WTC11 (cell line): ENCODE data around the gene SIRT2.

Experiments
- CBFB ChIP-seq: sonication (generic); formaldehyde crosslinking; IDR thresholded peaks from 2 replicates; pipeline ENCODE4 v1.8.1; 2022; ENCODE audit warnings: mild to moderate bottlenecking, low read depth, missing genetic modification reagents
- KAT7 ChIP-seq: sonication (generic); formaldehyde crosslinking; IDR thresholded peaks from 2 replicates; pipeline ENCODE4 v1.8.1; 2023; ENCODE audit warnings: missing genetic modification reagents, mild to moderate bottlenecking, borderline replicate concordance
- SP1 ChIP-seq: sonication (generic); formaldehyde crosslinking; conservative IDR thresholded peaks from 2 replicates; pipeline ENCODE4 v1.8.1; 2022; ENCODE audit warnings: missing genetic modification reagents
- ZBTB21 ChIP-seq: sonication (generic); formaldehyde crosslinking; IDR thresholded peaks from 2 replicates; pipeline ENCODE4 v1.8.1; 2023; ENCODE audit warnings: mild to moderate bottlenecking, missing genetic modification reagents, borderline replicate concordance
- ZNF219 ChIP-seq: sonication (generic); formaldehyde crosslinking; IDR thresholded peaks from 2 replicates; pipeline ENCODE4 v1.8.0; 2023; ENCODE audit warnings: missing genetic modification reagents, mild to moderate bottlenecking, borderline replicate concordance
- ZNF416 ChIP-seq: fragments of 250-450 bp; sonication (Bioruptor Pico); IDR thresholded peaks from 2 replicates; pipeline ENCODE4 v1.9.0; 2021; ENCODE audit warnings: mild to moderate bottlenecking, inconsistent platforms
- TF ChIP-seq, protein P1 (sequence below): fragments of 200-600 bp; IDR thresholded peaks from 2 replicates; pipeline ENCODE4 v1.8.0; 2022; ENCODE audit warnings: antibody characterized with exemption
- TF ChIP-seq, protein P2 (sequence below): sonication (generic); formaldehyde crosslinking; IDR thresholded peaks from 2 replicates; pipeline ENCODE4 v1.8.0; 2022; ENCODE audit warnings: mild to moderate bottlenecking, missing genetic modification reagents
- TF ChIP-seq, protein P3 (sequence below): sonication (generic); formaldehyde crosslinking; IDR thresholded peaks from 2 replicates; pipeline ENCODE4 v1.8.1; 2023; ENCODE audit warnings: mild to moderate bottlenecking, missing genetic modification reagents, moderate library complexity
- TF ChIP-seq, protein P4 (sequence below): sonication (generic); formaldehyde crosslinking; IDR thresholded peaks from 2 replicates; pipeline ENCODE4 v1.8.0; 2022; ENCODE audit warnings: mild to moderate bottlenecking, missing genetic modification reagents
- TF ChIP-seq, protein P5 (sequence below): fragments of 250-450 bp; sonication (Bioruptor Pico); IDR thresholded peaks from 2 replicates; pipeline ENCODE4 v1.8.0; 2021; ENCODE audit warnings: mild to moderate bottlenecking

DNA sequence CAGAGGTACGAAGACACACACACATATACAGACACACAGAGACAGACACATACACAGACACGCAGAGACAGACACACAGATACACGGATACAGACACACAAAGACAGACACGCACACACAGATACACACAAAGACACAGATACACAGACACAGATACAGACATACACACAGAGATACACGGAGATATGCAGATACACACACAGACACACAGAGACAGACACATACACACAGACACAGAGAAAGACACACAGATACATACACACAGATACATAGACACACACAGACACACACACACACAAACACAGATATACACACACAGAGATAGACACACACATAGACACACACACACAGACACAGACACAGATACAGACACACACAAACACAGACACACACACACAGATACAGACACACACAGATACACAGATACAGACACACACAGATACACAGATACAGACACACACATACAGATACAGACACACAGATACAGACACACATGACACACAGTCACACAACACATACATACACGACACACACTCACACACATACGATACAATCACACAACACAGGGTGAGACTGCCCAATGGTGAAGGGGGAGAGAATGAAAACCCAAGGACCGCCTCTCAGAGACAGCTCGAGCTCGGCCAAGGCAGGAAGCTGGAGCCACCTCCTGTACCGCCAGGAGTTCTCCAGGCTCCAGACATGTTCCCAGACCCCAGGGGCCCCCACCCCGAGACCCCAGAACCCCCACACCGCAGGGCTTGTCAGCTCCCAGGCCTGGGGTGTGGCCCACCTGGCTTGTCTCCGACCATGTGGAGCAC is 21.4 kb upstream of the SIRT2 start:
- TF ChIP-seq, protein P1, sequence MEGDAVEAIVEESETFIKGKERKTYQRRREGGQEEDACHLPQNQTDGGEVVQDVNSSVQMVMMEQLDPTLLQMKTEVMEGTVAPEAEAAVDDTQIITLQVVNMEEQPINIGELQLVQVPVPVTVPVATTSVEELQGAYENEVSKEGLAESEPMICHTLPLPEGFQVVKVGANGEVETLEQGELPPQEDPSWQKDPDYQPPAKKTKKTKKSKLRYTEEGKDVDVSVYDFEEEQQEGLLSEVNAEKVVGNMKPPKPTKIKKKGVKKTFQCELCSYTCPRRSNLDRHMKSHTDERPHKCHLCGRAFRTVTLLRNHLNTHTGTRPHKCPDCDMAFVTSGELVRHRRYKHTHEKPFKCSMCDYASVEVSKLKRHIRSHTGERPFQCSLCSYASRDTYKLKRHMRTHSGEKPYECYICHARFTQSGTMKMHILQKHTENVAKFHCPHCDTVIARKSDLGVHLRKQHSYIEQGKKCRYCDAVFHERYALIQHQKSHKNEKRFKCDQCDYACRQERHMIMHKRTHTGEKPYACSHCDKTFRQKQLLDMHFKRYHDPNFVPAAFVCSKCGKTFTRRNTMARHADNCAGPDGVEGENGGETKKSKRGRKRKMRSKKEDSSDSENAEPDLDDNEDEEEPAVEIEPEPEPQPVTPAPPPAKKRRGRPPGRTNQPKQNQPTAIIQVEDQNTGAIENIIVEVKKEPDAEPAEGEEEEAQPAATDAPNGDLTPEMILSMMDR: no peak
- no peak for TF ChIP-seq KAT7 (CRISPR knock-in tag)
- no peak for TF ChIP-seq ZBTB21 (CRISPR knock-in tag)
- TF ChIP-seq, protein P2, sequence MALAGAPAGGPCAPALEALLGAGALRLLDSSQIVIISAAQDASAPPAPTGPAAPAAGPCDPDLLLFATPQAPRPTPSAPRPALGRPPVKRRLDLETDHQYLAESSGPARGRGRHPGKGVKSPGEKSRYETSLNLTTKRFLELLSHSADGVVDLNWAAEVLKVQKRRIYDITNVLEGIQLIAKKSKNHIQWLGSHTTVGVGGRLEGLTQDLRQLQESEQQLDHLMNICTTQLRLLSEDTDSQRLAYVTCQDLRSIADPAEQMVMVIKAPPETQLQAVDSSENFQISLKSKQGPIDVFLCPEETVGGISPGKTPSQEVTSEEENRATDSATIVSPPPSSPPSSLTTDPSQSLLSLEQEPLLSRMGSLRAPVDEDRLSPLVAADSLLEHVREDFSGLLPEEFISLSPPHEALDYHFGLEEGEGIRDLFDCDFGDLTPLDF: no peak
- no peak for TF ChIP-seq ZNF416 (CRISPR knock-in tag)
- no peak for TF ChIP-seq SP1 (CRISPR knock-in tag)
- TF ChIP-seq, protein P3, sequence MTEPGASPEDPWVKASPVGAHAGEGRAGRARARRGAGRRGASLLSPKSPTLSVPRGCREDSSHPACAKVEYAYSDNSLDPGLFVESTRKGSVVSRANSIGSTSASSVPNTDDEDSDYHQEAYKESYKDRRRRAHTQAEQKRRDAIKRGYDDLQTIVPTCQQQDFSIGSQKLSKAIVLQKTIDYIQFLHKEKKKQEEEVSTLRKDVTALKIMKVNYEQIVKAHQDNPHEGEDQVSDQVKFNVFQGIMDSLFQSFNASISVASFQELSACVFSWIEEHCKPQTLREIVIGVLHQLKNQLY (CRISPR knock-in tag): no peak
- TF ChIP-seq CBFB (CRISPR knock-in tag): no peak
- TF ChIP-seq, protein P4, sequence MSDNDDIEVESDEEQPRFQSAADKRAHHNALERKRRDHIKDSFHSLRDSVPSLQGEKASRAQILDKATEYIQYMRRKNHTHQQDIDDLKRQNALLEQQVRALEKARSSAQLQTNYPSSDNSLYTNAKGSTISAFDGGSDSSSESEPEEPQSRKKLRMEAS (CRISPR knock-in tag): no peak
- TF ChIP-seq, protein P5, sequence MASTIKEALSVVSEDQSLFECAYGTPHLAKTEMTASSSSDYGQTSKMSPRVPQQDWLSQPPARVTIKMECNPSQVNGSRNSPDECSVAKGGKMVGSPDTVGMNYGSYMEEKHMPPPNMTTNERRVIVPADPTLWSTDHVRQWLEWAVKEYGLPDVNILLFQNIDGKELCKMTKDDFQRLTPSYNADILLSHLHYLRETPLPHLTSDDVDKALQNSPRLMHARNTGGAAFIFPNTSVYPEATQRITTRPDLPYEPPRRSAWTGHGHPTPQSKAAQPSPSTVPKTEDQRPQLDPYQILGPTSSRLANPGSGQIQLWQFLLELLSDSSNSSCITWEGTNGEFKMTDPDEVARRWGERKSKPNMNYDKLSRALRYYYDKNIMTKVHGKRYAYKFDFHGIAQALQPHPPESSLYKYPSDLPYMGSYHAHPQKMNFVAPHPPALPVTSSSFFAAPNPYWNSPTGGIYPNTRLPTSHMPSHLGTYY (CRISPR knock-in tag): no peak
- no peak for TF ChIP-seq ZNF219
